GM12878 (cell line): ENCODE results near the gene PLA2G4E. TPM values are rescaled to one million over a fixed set of nuclear protein-coding genes. Genes with fewer than 3 reads are reported as not detected.
A peak's percentile ranks its signal among the peaks of the same experiment; 100 is the strongest.

Experiments used
- BACH1 ChIP-seq: fragments of 450-650 bp; IDR thresholded peaks from 2 replicates; pipeline ENCODE4 v1.6.1; 2017; ENCODE audit warnings: mild to moderate bottlenecking, borderline replicate concordance
- DPF2 ChIP-seq: fragments of 450-650 bp; IDR thresholded peaks from 2 replicates; pipeline ENCODE4 v1.6.1; 2017; ENCODE audit warnings: mild to moderate bottlenecking
- EP300 ChIP-seq, 2 experiments: fragments of 150-350 bp in 1 of 2; IDR thresholded peaks; 2 replicates each; pipeline ENCODE4 v1.6.1; 2011 to 2012; ENCODE audit warnings: low read depth in 2 of 2, low read length in 2 of 2, borderline replicate concordance in 1 of 2, improper control_type of control experiment in 1 of 2, inconsistent platforms in 1 of 2; ENCODE audit not compliant: control insufficient read depth in 1 of 2
- HCFC1 ChIP-seq: fragments of 150-350 bp; IDR thresholded peaks from 2 replicates; pipeline ENCODE4 v1.6.1; 2014; ENCODE audit warnings: low read length
- KAT2A ChIP-seq: conservative IDR thresholded peaks from 2 replicates; pipeline ENCODE4 v1.6.1; 2011; ENCODE audit warnings: low read depth, low read length; ENCODE audit not compliant: control insufficient read depth
- MTA3 ChIP-seq: IDR thresholded peaks from 2 replicates; pipeline ENCODE4 v1.6.1; 2012; ENCODE audit warnings: low read length, inconsistent platforms, borderline replicate concordance
- MXI1 ChIP-seq: fragments of 150-350 bp; IDR thresholded peaks from 2 replicates; pipeline ENCODE4 v1.6.1; 2011; ENCODE audit warnings: low read depth, mild to moderate bottlenecking, inconsistent platforms, low read length, improper control_type of control experiment
- RAD51 ChIP-seq: fragments of 450-650 bp; IDR thresholded peaks from 2 replicates; pipeline ENCODE4 v1.6.1; 2016; ENCODE audit warnings: moderate library complexity, mild to moderate bottlenecking, inconsistent platforms
- RB1 ChIP-seq: fragments of 450-650 bp; formaldehyde crosslinking; IDR thresholded peaks from 2 replicates; pipeline ENCODE4 v1.6.1; 2017; ENCODE audit warnings: mild to moderate bottlenecking, borderline replicate concordance
- RBBP5 ChIP-seq: fragments of 200-600 bp; sonication (generic); conservative IDR thresholded peaks from 2 replicates; pipeline ENCODE4 v1.6.1; 2016
- SIN3A ChIP-seq: IDR thresholded peaks from 2 replicates; pipeline ENCODE4 v1.6.1; 2012; ENCODE audit warnings: low read depth, low read length, improper control_type of control experiment
- SIX5 ChIP-seq: IDR thresholded peaks from 2 replicates; pipeline ENCODE4 v1.6.1; 2011; ENCODE audit warnings: mild to moderate bottlenecking, low read depth, low read length, moderate library complexity; ENCODE audit not compliant: severe bottlenecking
- SRF ChIP-seq, 2 experiments: IDR thresholded peaks; 2 replicates each; pipeline ENCODE4 v1.6.1; 2011; ENCODE audit warnings: low read depth in 2 of 2, low read length in 2 of 2, mild to moderate bottlenecking in 1 of 2, moderate library complexity in 1 of 2
- SUZ12 ChIP-seq: fragments of 200-600 bp; sonication (generic); IDR thresholded peaks from one replicate; pipeline ENCODE4 v1.6.1; 2018; ENCODE audit warnings: antibody characterized with exemption, mild to moderate bottlenecking; ENCODE audit not compliant: unreplicated experiment
- WRNIP1 ChIP-seq: IDR thresholded peaks from 2 replicates; pipeline ENCODE4 v1.6.1; 2011; ENCODE audit warnings: low read depth, low read length, improper control_type of control experiment, borderline replicate concordance
- YY1 ChIP-seq: IDR thresholded peaks from 2 replicates; pipeline ENCODE4 v1.6.1; 2011; ENCODE audit warnings: low read depth, mild to moderate bottlenecking, low read length
- ZBED1 ChIP-seq: IDR thresholded peaks from 2 replicates; pipeline ENCODE4 v1.6.1; 2016; ENCODE audit warnings: borderline replicate concordance
- ZNF24 ChIP-seq: fragments of 450-650 bp; IDR thresholded peaks from 2 replicates; pipeline ENCODE4 v1.6.1; 2017; ENCODE audit warnings: antibody characterized with exemption, mild to moderate bottlenecking
- ZZZ3 ChIP-seq: IDR thresholded peaks from 2 replicates; pipeline ENCODE4 v1.6.1; 2011; ENCODE audit warnings: low read depth; ENCODE audit not compliant: control insufficient read depth, insufficient read length
- polyA plus RNA-seq, 11 experiments: library from polyadenylated mRNA; depleted of rRNA in 4 of 11; unstranded in 6 of 11; stranded (reverse) in 5 of 11; fragments of >200 nt; fragmentation: Nextera tagmentation in 4 of 11; fragmentation: Illumina TruSeq in 1 of 11; extraction: Ambion mirVana in 4 of 11; extraction: Trizol in 1 of 11; gene quantifications; 1 replicate in 1 of 11; 2 replicates in 10 of 11; pipeline versions ENCODE4 v1.2.1 to v1.2.3, GENCODE V29; 2011 to 2016; ENCODE audit warnings: inconsistent platforms in 2 of 11, missing spikeins in 2 of 11, low read depth in 1 of 11
- total RNA-seq, 4 experiments: library from RNA; depleted of rRNA in 3 of 4; stranded (reverse); fragments of >200 nt in 3 of 4; fragmentation: Illumina TruSeq in 1 of 4; extraction: Trizol in 1 of 4; gene quantifications; 2 replicates each; pipeline versions ENCODE4 v1.2.1 to v1.2.3, GENCODE V29; 2013 to 2021
- TF ChIP-seq, protein P1 (sequence below): IDR thresholded peaks from 2 replicates; pipeline ENCODE4 v1.6.1; 2011; ENCODE audit warnings: borderline replicate concordance, low read depth, mild to moderate bottlenecking, moderate library complexity, low read length; ENCODE audit not compliant: insufficient read depth, poor library complexity, severe bottlenecking
- TF ChIP-seq, protein P2 (sequence below): IDR thresholded peaks from 2 replicates; pipeline ENCODE4 v1.6.1; 2012; ENCODE audit warnings: low read depth, low read length, improper control_type of control experiment
- TF ChIP-seq, protein P3 (sequence below): IDR thresholded peaks from 2 replicates; pipeline ENCODE4 v1.6.1; 2011; ENCODE audit warnings: borderline replicate concordance, low read depth, mild to moderate bottlenecking, moderate library complexity, mixed read lengths, low read length; ENCODE audit not compliant: insufficient read depth; ENCODE audit errors: extremely low read length
- TF ChIP-seq, protein P4 (sequence below): fragments of 450-650 bp; IDR thresholded peaks from 2 replicates; pipeline ENCODE4 v1.6.1; 2016; ENCODE audit warnings: mild to moderate bottlenecking, moderate library complexity, borderline replicate concordance

PLA2G4E gene
- total and polyA plus RNA-seq, 10 of the 15 experiments (the other 5 are each of a cell fraction or from before 2014, with no cell fraction given): 0.05 to 0.32 (median 0.06) TPM; not detected in 5

DNA sequence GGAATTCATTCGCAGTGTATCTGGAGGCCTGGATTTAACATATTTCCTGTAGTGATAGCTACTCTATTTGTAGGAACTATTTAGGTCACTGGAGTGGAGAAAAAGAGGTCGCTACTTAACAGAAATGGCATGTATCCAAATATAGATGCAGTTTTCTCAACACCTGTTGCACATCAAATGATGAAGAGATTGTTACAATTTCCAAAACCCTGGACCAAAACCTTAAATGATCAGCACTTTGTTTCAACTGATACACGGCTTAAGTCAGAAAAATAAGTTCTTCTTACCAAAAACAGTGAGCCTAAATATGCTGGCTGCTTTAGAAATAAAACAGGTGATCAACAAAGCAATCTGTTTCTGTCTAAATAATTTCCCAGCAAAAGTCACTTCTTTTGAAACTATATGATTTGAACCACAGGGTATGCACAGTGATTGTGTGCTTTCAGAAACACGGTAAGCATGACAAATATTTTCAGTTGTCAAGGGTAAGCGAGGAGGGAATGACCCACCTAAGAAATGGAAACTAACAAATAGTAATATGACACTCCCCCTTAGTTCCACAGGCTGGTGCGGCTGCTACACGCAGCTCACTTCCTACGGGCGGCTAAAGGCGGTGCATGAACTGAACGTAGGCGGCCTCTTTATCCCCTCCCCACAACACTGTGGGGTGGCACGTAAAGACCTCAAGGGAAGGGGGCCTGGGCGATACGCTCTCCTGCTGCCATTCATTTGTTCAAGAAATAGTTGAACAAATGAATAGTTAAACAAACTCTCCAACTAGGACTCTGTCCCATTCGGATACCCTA is 49.5 kb downstream of the PLA2G4E start (continued):
- TF ChIP-seq ZZZ3 (no peak), SRF (IDR thresholded peaks at IDR 0.05; ENCODE audit: low read depth in 2 of 2, low read length in 2 of 2) (no peak), ZBED1 (no peak), RAD51 (peak; percentile 34; the same call in 1 of the 2 replicates), SIN3A (peak; percentile 89), ZNF24 (peak; percentile 79), KAT2A (no peak), RB1 (no peak), SUZ12 (no peak), YY1 (peak; percentile 25; the same call in 1 of the 2 replicates), MXI1 (peak; percentile 77), BACH1 (peak; percentile 51; the same call in 1 of the 2 replicates), RBBP5 (no peak), DPF2 (no peak; the same call in 1 of the 2 replicates), HCFC1 (no peak), EP300 (IDR thresholded peaks at IDR 0.05; ENCODE audit: borderline replicate concordance in 1 of 2, control insufficient read depth in 1 of 2, low read depth in 2 of 2, low read length in 2 of 2) (peak; percentile 73 to 75), SIX5 (no peak), WRNIP1 (no peak), MTA3 (no peak)
- TF ChIP-seq, protein P1, sequence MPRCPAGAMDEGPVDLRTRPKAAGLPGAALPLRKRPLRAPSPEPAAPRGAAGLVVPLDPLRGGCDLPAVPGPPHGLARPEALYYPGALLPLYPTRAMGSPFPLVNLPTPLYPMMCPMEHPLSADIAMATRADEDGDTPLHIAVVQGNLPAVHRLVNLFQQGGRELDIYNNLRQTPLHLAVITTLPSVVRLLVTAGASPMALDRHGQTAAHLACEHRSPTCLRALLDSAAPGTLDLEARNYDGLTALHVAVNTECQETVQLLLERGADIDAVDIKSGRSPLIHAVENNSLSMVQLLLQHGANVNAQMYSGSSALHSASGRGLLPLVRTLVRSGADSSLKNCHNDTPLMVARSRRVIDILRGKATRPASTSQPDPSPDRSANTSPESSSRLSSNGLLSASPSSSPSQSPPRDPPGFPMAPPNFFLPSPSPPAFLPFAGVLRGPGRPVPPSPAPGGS: peak; percentile 30
- TF ChIP-seq, protein P2, sequence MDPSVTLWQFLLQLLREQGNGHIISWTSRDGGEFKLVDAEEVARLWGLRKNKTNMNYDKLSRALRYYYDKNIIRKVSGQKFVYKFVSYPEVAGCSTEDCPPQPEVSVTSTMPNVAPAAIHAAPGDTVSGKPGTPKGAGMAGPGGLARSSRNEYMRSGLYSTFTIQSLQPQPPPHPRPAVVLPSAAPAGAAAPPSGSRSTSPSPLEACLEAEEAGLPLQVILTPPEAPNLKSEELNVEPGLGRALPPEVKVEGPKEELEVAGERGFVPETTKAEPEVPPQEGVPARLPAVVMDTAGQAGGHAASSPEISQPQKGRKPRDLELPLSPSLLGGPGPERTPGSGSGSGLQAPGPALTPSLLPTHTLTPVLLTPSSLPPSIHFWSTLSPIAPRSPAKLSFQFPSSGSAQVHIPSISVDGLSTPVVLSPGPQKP: no peak
- TF ChIP-seq, protein P3, sequence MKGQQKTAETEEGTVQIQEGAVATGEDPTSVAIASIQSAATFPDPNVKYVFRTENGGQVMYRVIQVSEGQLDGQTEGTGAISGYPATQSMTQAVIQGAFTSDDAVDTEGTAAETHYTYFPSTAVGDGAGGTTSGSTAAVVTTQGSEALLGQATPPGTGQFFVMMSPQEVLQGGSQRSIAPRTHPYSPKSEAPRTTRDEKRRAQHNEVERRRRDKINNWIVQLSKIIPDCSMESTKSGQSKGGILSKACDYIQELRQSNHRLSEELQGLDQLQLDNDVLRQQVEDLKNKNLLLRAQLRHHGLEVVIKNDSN: no peak
- TF ChIP-seq, protein P4, sequence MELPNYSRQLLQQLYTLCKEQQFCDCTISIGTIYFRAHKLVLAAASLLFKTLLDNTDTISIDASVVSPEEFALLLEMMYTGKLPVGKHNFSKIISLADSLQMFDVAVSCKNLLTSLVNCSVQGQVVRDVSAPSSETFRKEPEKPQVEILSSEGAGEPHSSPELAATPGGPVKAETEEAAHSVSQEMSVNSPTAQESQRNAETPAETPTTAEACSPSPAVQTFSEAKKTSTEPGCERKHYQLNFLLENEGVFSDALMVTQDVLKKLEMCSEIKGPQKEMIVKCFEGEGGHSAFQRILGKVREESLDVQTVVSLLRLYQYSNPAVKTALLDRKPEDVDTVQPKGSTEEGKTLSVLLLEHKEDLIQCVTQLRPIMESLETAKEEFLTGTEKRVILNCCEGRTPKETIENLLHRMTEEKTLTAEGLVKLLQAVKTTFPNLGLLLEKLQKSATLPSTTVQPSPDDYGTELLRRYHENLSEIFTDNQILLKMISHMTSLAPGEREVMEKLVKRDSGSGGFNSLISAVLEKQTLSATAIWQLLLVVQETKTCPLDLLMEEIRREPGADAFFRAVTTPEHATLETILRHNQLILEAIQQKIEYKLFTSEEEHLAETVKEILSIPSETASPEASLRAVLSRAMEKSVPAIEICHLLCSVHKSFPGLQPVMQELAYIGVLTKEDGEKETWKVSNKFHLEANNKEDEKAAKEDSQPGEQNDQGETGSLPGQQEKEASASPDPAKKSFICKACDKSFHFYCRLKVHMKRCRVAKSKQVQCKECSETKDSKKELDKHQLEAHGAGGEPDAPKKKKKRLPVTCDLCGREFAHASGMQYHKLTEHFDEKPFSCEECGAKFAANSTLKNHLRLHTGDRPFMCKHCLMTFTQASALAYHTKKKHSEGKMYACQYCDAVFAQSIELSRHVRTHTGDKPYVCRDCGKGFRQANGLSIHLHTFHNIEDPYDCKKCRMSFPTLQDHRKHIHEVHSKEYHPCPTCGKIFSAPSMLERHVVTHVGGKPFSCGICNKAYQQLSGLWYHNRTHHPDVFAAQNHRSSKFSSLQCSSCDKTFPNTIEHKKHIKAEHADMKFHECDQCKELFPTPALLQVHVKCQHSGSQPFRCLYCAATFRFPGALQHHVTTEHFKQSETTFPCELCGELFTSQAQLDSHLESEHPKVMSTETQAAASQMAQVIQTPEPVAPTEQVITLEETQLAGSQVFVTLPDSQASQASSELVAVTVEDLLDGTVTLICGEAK: 0 out of 2 replicates have a peak, but pooled peaks have one; percentile 52
